NCI-H2227 treated with DMSO at 0.1 percent for 48 hours (cell line): Measurements from ENCODE around the gene LAMTOR2.
"Not testable (repeated sequence)": the region's sequence is repeated elsewhere in the genome, so short reads cannot be mapped to it uniquely, and the experiment has no call there.

Experiments used
- DNase-seq: peaks from one replicate; lab custom pipeline; 2025; lab: John Stamatoyannopoulos, UW

The LAMTOR2 gene

GRCh38 chr1:156054500-156055280 is at the start of gene LAMTOR2:
Gene LAMTOR2, plus strand, starts transcription at chr1:156054782. Its CDS starts 108 bp downstream, at chr1:156054890.
- DNase-seq, result peak; percentile 98

DNA sequence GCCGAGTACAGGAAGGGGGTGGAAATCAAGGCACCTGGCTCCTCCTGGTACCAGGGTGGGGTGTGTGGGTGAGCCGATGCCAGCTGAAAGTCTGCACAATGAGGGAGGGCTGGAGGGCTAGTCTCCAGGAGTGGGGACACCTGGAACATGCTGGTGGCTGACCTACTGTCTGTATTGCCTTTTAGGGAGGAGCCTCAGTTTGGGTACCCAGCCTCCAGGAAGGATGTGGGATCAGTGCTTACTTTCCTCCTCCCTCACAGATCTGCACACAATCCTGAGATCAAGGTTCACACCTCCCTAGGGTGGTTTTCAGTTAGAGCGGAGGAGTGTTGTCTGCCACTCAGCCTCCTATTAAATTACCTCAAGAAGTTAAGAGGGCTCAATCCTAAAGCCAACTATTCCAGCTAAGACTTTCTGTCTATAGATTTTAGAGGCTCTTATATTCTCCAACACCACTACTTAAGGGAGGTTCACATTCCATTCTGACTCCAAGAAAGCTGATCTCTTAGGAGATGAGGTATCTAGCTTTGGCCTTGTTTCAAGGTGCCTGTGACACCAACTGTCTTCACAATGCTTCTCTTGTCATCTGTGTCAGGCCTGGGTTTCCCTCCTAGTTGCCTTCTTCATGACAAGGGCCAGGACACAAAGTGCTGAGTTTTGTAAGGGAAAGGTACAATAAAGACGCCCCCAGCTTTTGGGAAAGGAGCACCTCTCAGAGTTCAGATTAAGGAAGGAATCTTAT is 49.6 kb upstream of the LAMTOR2 start:
- no peak for DNase-seq

DNA sequence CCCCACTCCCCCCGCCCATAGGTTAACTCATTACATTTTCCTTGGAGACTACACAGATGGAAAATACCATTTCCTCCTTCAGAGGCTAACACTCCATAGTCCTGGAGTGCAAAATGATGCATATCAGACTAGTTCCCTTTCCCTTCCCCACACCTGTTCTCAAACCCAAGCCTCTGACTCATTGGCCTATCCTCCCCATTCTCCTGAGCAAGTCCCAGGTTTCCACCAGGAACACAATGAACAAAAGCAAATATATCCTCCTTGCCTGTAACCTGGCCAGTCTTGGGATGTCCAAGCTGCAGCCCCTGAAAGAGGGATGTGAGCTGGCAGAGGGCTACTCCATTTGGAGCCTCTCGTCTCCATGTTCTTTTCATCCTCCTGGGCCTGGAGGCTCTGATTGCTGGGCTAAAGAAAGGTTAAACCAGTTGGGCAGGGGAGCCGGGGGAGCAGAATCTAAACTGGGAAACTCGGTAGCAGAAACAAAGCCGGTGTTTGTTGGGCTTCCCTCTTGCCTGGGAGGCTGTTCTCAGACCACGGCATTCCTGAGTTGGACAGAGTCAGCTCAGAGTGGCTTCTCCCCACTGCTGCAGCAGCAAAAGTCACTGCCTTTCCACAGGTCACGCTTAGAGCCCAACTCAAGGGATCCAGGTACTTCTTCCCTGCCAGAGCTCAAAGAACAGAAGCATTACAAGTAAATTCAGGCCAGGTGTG is 47.8 kb upstream of the LAMTOR2 start:
- no peak for DNase-seq

GRCh38 chr1:156009404-156009803 is 45.2 kb upstream of the LAMTOR2 start:
- DNase-seq, result no peak

GRCh38 chr1:156012051-156012817 is 42.3 kb upstream of the LAMTOR2 start:
- DNase-seq, result no peak

DNA sequence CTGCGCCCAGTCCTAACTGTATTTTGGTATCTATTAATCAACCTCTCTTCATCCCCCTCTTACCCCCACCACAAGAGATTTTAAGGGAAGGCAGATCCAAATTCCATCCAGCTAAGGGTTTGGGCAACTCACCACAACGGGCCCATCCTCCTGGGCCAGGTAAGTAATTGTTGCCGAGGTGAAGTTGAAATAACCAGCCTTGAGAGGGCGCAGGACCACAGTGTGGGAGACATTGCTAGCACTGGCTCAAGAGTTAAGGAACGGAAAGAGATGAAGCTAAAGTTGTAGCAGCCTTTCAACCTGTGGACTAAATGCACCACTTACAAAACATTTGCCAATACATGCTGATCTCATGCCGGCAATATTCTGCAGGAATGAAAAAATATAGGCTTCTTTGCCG is 39.8 kb upstream of the LAMTOR2 start:
- no peak for DNase-seq

- no peak for DNase-seq
Observed at GRCh38 chr1:156019946-156020292, 34.7 kb upstream of the LAMTOR2 start.

- DNase-seq, result peak; percentile 97
Observed at GRCh38 chr1:156020293-156021092, 34.1 kb upstream of the LAMTOR2 start, which contains the start of gene SSR2. Gene SSR2, minus strand, starts transcription at chr1:156020951. Its CDS starts 784 bp downstream, at chr1:156020167.

DNA sequence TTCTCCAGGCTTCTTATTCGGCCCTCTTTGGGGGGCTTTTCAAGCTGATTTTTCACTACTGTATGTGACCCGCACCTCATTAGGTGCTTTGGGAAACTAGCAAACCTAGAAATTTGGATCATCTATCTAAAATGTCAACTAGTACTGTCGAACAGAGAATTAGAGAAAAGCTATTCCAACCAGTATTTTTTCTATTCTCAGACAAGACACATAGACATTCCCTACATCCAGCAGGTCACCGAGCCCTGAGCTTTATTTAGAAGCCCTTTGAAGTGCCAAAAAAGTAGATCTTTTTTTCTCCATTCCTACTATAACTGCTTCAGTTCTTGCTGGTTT is 33.5 kb upstream of the LAMTOR2 start:
- DNase-seq, result no peak

GRCh38 chr1:156021954-156022353 is 32.6 kb upstream of the LAMTOR2 start:
- no peak for DNase-seq

- no peak for DNase-seq
Observed at GRCh38 chr1:156024801-156025200, 29.8 kb upstream of the LAMTOR2 start.

GRCh38 chr1:156025876-156026275 is 28.7 kb upstream of the LAMTOR2 start:
- DNase-seq, result peak; percentile 57

DNA sequence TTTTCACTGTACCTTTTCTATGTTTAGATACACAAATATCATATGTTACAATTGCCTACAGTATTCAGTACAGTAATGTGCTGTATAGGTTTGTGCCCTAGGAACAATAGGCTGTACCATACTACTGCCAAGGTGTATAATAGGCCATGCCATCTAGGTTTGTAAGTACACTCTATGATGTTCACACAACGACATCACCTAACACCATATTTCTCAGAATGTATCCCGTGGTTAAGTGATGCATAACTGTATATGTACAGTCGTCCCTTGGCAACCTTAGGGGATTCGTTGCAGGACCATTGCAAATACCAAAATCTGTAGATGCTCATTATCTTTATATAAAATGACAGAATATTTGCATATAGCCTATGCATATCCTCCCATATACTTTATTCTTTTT is 28.0 kb upstream of the LAMTOR2 start:
- DNase-seq, result no peak

GRCh38 chr1:156033011-156033410 is 21.6 kb upstream of the LAMTOR2 start:
- no peak for DNase-seq

DNA sequence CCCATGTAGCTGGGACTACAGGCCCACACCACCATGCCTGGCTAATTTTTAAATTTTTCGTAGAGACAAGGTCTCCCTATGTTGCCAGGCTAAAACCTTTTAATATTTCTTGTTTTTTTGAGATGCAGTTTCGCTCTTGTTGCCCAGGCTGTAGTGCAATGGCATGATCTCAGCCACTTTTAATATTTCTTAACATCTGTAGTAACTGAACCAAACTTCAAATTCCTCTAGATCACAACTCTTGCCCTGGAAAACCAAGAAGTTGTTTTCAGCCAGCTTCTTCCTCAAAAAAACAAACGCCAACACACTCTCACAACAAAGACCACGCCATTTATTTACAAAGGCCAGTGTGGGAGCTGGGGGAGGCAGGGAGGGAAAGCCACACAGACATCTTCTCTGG is 19.6 kb upstream of the LAMTOR2 start:
- DNase-seq, result not testable (repeated sequence)

GRCh38 chr1:156042828-156043227 is 11.8 kb upstream of the LAMTOR2 start:
- DNase-seq, result no peak

GRCh38 chr1:156045076-156045475 is 9.5 kb upstream of the LAMTOR2 start:
- no peak for DNase-seq

DNA sequence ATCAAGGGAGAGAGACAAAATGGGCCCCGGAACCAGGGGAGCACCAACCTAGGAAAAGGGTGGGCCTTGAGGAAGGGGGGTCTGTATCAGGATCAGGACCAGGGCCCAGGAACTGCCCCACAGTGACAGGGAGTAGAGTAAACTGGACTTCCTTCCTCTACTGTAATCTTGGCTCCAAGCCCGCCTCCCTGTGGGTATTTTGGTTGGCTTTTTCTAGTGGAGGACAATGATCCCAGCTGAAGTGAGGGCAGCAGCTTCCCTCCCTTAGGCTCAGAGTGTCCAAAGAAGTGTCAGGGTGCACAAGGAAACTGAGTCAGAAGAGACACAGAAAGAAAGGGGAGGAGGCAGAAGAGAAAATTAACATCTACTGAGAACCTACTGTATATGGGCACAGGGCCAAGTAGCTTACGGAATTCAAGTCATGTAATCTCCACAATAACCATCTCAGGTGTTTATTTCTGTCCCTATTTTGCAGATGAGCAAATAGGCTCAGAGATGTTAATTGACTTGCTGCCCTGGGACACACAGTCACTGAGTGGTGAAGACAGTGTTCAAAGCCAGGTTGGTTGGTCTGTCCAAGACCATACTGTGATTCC is 5.8 kb upstream of the LAMTOR2 start:
- no peak for DNase-seq

DNA sequence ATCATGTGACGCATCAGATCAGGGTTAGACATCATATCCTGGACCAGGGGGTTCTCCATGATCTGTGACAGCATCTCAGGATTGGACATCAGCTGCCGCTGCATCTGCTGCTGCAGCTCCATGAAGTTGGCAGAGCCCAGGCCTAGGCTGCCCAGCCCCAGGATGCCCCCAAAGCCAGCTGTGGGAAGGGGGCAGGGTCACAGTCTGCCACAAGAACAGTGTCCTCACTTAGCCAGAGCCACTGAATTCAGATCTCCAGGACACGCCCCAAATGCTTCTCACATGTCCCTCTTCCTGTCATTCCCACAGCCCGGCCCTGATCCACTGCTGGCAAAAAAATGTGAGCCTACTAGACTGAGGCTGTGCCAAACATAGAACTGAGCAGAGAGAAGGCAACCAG is 4.2 kb upstream of the LAMTOR2 start:
- DNase-seq, result no peak

DNA sequence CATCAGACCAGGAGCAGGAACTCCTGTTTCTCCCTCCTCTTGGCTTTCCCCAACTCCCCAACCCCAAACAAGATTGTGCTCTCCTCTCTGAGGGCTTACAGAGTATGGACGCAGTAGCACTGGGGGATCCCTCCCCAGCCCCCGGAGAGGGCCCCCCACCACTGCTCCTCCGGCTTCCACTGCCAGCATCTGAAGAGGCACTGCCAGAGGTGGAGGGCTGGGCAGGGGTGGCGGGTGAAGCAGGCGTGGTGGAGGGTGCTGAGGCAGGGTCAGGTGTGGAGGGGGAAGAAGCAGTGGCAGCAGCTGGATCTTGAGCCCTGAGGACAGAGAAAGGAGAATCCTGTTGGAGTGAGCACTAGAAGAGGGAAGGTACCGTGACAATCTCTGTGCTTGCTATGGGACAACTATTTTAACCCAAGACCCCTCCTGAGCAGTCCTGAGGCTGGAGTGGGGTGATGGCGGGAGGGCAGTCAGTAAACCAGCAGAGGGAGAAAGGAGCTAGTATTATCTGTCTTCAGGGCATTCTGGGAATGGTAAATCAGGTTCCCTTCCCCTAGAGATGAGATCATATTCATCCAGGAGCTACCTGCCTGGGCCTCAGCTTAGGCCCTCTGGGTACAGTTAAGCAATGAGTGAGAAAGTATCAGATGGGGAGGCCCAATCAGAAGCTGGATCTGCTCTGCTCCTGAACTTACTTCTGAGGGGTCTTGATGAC is 3.4 kb upstream of the LAMTOR2 start:
- no peak for DNase-seq
